ENCODE data around the gene OSBPL7. TPM values are rescaled to one million over a fixed set of nuclear protein-coding genes. Genes with fewer than 3 reads are reported as not detected.
A peak's percentile ranks its signal among the peaks of the same experiment; 100 is the strongest.

The OSBPL7 gene, protein sequence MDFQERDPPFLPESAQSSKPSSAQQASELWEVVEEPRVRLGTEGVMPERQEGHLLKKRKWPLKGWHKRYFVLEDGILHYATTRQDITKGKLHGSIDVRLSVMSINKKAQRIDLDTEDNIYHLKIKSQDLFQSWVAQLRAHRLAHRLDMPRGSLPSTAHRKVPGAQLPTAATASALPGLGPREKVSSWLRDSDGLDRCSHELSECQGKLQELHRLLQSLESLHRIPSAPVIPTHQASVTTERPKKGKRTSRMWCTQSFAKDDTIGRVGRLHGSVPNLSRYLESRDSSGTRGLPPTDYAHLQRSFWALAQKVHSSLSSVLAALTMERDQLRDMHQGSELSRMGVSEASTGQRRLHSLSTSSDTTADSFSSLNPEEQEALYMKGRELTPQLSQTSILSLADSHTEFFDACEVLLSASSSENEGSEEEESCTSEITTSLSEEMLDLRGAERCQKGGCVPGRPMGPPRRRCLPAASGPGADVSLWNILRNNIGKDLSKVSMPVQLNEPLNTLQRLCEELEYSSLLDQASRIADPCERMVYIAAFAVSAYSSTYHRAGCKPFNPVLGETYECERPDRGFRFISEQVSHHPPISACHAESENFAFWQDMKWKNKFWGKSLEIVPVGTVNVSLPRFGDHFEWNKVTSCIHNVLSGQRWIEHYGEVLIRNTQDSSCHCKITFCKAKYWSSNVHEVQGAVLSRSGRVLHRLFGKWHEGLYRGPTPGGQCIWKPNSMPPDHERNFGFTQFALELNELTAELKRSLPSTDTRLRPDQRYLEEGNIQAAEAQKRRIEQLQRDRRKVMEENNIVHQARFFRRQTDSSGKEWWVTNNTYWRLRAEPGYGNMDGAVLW
- 9.3 TPM for polyA plus RNA-seq (2013, experiment 1 of 2; ENCODE audit: insufficient read length)
- polyA plus RNA-seq (2013, experiment 2 of 2; ENCODE audit: insufficient read length) = 8.6 TPM

DNA sequence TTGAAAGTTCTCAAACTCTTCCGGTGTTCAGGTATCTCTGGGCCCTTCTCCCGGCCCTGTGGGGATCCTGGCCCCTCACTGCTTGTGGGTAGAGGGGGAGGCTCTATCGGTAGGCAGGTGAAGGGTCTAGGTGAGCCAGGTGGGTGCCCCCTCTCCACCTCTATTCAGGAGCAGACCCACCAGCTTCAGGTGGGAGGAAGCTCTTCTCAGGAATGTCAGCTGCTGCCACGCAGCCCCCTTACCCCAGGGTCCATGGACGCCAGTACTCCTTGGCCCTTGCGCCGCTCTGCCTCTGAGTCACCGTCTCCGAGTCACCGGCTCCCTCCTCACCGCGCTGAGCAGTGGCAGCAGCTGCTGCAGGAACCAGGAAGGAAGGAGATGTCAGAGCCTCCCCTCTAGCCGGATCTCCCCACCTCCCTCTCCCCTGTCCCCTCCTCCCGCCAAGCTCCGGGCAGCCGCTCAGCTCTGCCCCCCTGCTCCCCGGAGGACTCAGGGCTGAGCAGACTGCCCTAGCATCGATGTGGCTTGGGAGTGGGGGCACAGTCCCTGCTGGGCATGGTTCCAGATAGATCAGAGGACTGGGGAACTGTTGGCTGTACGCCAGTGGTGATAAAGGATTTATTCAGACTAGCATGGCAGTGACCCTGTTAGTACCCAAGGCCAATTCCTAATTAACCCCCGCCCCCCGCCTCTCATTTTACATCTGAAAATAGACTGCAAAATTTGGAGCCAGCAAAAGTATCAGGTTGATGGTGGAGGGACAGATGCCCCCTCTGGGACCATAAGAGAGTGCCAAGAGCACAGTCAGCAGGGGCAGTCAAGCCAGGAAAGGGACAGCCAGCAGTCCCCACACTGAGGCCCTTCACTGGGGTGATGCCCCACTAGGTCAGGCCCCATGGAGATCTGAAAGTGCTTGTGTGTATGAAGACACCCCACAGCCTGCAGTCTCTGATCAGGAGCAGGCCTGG is at the start of gene OSBPL7:
OSBPL7 (minus strand) TSS at position 371 of the 968 bp plus-strand sequence. CDS start 1,516 bp downstream, outside the sequence.
- peak; percentile 89 for DNase-seq

DNA sequence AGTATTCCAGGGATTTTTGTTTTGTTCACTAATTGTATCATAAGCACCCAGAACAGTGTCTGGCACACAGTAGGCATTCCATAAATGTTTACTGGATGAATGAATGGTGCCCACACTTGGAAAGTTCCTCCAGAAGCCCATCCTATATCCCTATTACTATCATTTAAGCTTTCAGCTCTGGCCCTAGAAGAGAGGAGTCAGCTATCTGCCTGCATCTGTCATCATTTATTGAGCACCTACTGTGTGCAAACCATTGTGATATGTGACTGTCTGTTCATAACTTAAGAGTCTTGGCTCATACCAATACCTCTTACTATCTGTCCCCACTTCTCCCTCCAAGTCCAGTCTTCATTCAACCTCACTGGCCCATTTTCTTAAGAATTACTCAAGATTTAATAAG is 49.5 kb upstream of the OSBPL7 start:
- DNase-seq = no peak

GRCh38 chr17:47870056-47870455 is 48.5 kb upstream of the OSBPL7 start:
- no peak for DNase-seq

- no peak for DNase-seq
Measured at GRCh38 chr17:47869114-47869513, 47.5 kb upstream of the OSBPL7 start.

- DNase-seq = no peak
Measured at GRCh38 chr17:47867813-47868533, 46.4 kb upstream of the OSBPL7 start.

DNA sequence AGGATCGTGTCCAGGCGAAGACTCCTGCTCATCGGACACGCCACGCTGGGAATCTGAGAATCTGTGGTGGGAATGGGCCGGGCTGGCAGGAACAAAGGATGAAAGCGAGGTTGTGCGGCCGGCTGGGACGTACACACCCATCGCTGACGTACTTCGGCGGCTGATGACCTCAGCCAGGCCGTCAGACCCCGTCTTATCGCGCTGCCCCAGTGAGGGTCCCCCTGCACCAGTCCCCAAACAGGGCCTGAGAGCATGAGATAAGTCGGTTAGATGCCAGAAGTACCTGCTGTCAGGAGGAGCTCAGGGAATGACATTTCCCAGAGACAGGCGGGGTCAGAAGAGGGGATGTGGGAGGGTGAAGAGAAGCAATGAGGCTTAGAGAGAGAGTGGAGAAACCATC is 45.3 kb upstream of the OSBPL7 start:
- DNase-seq = no peak

- DNase-seq = no peak
Measured at GRCh38 chr17:47864791-47865216, 43.2 kb upstream of the OSBPL7 start.

GRCh38 chr17:47862621-47863440 is 41.2 kb upstream of the OSBPL7 start:
- DNase-seq = peak; percentile 92

DNA sequence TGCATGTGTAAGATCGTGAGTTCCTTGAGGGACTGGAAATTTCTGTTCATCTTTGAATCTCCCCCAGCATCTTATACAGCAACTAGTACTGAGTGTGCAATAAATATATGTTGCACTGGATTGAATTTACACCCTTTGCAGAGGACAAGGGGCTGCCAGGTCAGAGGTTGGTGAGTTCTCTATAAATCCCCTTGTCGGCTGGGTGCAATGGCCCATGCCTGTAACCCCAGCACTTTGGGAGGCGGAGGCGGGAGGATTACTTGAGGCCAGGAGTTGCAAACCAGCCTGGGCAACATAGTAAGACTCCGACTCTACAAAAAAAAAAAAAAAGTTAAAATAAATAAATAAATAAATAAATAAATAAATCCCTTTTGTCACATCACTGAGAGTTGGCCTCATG is 38.8 kb upstream of the OSBPL7 start:
- no peak for DNase-seq

DNA sequence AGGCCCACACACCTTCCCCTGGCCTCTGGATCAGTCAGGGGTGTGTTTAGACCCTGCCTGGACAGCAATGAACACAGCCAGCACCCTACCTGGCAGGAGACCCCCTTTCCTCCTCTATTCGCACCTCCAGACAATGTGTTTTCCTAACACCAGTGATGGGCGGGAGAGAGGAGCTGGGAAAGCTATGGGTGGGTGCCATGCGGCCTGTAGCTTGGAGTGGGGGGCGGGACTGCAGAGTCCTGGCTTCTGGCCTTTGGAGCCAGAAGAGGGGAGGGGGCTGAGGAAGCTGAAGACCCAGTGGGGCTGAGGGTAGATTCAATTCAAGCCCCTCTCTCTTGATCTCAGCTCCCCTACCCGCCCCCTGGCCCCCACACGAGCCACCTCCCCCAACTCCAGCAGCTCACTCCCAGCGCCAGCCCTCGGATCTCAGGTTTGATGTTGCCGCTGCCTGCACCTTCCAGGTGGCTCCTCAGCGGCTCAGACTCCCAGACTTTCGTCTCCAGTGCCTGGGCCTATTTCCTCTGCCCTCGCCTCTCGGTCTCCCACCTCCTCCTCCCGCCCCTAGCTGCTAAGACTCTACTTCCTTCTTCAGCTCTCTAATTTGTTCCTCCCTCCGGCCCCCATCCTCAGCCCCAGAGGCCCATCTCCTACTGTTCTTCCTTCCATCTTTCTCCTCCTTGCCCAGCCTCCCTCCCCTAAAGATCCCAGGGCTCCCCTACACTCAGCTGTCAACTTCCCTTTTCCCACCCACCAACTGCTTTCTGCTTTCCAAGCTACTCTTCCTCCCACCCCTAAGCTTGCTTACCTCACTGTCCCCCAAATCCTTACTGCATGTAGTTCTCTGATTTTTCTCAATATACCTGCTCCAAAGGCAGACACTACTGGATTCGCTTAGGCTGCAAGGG is 36.2 kb upstream of the OSBPL7 start:
- no peak for DNase-seq

- no peak for DNase-seq
Measured at GRCh38 chr17:47856830-47857229, 35.2 kb upstream of the OSBPL7 start.

GRCh38 chr17:47855737-47856136 is 34.1 kb upstream of the OSBPL7 start:
- no peak for DNase-seq

DNA sequence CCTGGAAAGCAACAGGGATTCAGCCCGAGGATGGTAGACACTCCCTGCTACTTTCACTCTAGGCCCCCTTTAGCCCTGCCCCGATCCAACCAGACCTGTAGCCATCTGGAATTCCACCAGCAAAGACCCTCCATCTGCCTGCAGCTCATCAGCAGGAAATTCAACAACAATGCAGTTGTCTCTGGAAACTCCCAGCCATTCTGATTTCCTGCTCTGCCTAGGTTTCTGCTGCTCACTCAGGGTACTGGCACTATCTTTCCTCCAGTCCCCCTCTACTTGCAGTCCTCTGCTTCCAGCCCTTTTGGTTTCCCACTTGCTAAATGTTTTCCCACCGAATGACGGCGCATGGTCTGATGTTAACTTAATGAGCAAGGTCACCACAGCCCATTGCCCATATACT is 32.0 kb upstream of the OSBPL7 start:
- no peak for DNase-seq

- DNase-seq = no peak
Measured at GRCh38 chr17:47852113-47852949, 30.7 kb upstream of the OSBPL7 start.

GRCh38 chr17:47851764-47852112 is 30.1 kb upstream of the OSBPL7 start:
- no peak for DNase-seq

GRCh38 chr17:47850692-47851573 is 29.3 kb upstream of the OSBPL7 start, which contains the start of gene SP6:
TSS of gene SP6 (minus strand) at chr17:47851163. CDS start at chr17:47848429, 2,734 bp downstream.
- DNase-seq = peak; percentile 60

DNA sequence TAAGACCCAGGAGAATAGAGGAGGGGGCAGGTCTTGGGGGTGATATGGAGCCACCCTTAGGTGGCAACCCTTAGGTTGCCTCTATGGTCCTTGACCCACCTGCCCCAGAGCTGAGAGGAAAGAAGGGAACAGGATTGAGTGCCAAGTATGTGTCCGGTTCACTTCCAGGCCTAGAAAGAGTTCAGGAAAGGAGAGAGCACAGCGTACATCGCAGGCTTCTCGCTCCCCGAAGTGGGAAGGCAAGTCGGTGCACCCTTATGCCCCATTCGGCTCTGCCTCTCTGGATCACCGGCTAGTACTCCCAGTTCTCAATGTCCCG is 28.7 kb upstream of the OSBPL7 start:
- no peak for DNase-seq

GRCh38 chr17:47848198-47848513 is 26.6 kb upstream of the OSBPL7 start:
- DNase-seq = no peak

All from fibroblast of skin of back (primary cell).